Measurements from ENCODE around the gene PABPC1L2A.

PABPC1L2A gene

DNA sequence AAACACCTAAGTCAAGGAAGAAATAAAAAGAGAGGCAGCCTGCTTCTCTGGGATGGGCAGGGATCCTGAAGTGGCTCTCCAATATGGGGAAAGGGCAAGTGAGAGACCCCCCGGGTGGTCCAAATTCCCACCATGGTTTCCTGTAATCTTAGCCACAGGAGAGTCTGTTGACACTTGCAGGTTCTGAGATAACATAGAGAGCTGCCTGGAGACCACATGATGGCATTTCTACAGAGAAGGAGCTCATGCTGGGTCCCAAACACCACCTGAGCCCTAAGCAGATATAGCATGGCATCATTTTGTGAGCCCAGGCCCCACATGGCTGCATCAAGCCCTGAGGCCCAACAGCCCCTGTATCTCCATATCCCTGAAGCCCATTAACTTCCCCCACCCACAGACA lies 50.4 kb downstream of the PABPC1L2A start:
- Histone ChIP-seq H4K20me1 (ENCODE audit: control insufficient read depth, insufficient read depth, low read depth, low read length) (no peaks in the 10 kb centered on the region), H3K36me3 (ENCODE audit: control insufficient read depth, low read length) (no peaks in the 10 kb centered on the region), H3K4me2 (ENCODE audit: low read length) (no peak overlapping the region), H3K4me3 (ENCODE audit: low read length) (no peak overlapping the region), H3K4me1 (ENCODE audit: control insufficient read depth, low read length) (no peaks in the 10 kb centered on the region), H3K79me2 (ENCODE audit: control insufficient read depth, low read length) (no peaks in the 10 kb centered on the region), H3K27me3 (ENCODE audit: control insufficient read depth, low read length) (no peaks in the 10 kb centered on the region), H3K9me3 (ENCODE audit: control insufficient read depth, insufficient read depth, low read length) (no peaks in the 10 kb centered on the region), H3K27ac (ENCODE audit: low read depth, low read length) (no peak overlapping the region), H3F3A (ENCODE audit: control insufficient read depth, insufficient read depth) (no peaks in the 10 kb centered on the region), H3K9me2 (replicated peaks; ENCODE audit: control insufficient read depth, low read length) (no peaks in the 10 kb centered on the region)
- TF ChIP-seq EZH2phosphoT487 (IDR thresholded peaks at IDR 0.05; ENCODE audit: borderline replicate concordance, low read length) = no peak
- TF ChIP-seq, protein P1, sequence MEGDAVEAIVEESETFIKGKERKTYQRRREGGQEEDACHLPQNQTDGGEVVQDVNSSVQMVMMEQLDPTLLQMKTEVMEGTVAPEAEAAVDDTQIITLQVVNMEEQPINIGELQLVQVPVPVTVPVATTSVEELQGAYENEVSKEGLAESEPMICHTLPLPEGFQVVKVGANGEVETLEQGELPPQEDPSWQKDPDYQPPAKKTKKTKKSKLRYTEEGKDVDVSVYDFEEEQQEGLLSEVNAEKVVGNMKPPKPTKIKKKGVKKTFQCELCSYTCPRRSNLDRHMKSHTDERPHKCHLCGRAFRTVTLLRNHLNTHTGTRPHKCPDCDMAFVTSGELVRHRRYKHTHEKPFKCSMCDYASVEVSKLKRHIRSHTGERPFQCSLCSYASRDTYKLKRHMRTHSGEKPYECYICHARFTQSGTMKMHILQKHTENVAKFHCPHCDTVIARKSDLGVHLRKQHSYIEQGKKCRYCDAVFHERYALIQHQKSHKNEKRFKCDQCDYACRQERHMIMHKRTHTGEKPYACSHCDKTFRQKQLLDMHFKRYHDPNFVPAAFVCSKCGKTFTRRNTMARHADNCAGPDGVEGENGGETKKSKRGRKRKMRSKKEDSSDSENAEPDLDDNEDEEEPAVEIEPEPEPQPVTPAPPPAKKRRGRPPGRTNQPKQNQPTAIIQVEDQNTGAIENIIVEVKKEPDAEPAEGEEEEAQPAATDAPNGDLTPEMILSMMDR (IDR thresholded peaks at IDR 0.05; ENCODE audit: low read depth, low read length, poor library complexity, severe bottlenecking) = no peak
